HTR-8/SVneo (cell line): Measurements from ENCODE around the gene GRIK3.

Experiments
- DNase-seq: peaks from one replicate; pipeline ENCODE4 v3.0.0; 2011; ENCODE audit warnings: low spot score, mixed read lengths; ENCODE audit not compliant: insufficient read length
- FAIRE-seq: peaks from 2 replicates; lab custom pipeline; 2011; peaks lifted over from hg19 to GRCh38; lab: Jason Lieb, UNC

The GRIK3 gene

GRCh38 chr1:36864823-36865601 is 169.3 kb downstream of the GRIK3 start:
- FAIRE-seq = no peak

GRCh38 chr1:36864182-36864822 is 170.0 kb downstream of the GRIK3 start:
- FAIRE-seq (no peak), DNase-seq (no peak)

More at GRCh38 chr1:36864823-36865601, 169.3 kb downstream of the GRIK3 start:
- no peak for DNase-seq

- FAIRE-seq = no peak
- no peak for DNase-seq
Observed at GRCh38 chr1:36863500-36863899, 170.8 kb downstream of the GRIK3 start.

- no peak for FAIRE-seq
- no peak for DNase-seq
Observed at GRCh38 chr1:36863061-36863460, 171.3 kb downstream of the GRIK3 start.

GRCh38 chr1:36861375-36861774 is 172.9 kb downstream of the GRIK3 start:
- no peak for DNase-seq
- no peak for FAIRE-seq

GRCh38 chr1:36859926-36860325 is 174.4 kb downstream of the GRIK3 start:
- no peak for DNase-seq

GRCh38 chr1:36858981-36859380 is 175.3 kb downstream of the GRIK3 start:
- DNase-seq = no peak
- FAIRE-seq = no peak

More at GRCh38 chr1:36859926-36860325, 174.4 kb downstream of the GRIK3 start:
- FAIRE-seq = no peak

- no peak for DNase-seq
- FAIRE-seq = no peak
Observed at GRCh38 chr1:36858553-36858952, 175.8 kb downstream of the GRIK3 start.

- FAIRE-seq (no peak), DNase-seq (no peak)
Observed at GRCh38 chr1:36857754-36858153, 176.6 kb downstream of the GRIK3 start.

- FAIRE-seq (no peak), DNase-seq (no peak)
Observed at GRCh38 chr1:36855699-36856494, 178.4 kb downstream of the GRIK3 start.

GRCh38 chr1:36853638-36854037 is 180.7 kb downstream of the GRIK3 start:
- DNase-seq = no peak
- FAIRE-seq = no peak

GRCh38 chr1:36852586-36852985 is 181.7 kb downstream of the GRIK3 start:
- DNase-seq (no peak), FAIRE-seq (no peak)

- FAIRE-seq = no peak
- no peak for DNase-seq
Observed at GRCh38 chr1:36851595-36851994, 182.7 kb downstream of the GRIK3 start.

GRCh38 chr1:36851087-36851486 is 183.2 kb downstream of the GRIK3 start:
- DNase-seq = no peak
- no peak for FAIRE-seq

- FAIRE-seq (no peak), DNase-seq (no peak)
Observed at GRCh38 chr1:36849956-36850355, 184.4 kb downstream of the GRIK3 start.

GRCh38 chr1:36847761-36848160 is 186.6 kb downstream of the GRIK3 start:
- DNase-seq (no peak), FAIRE-seq (no peak)

GRCh38 chr1:36847186-36847585 is 187.1 kb downstream of the GRIK3 start:
- FAIRE-seq (no peak), DNase-seq (no peak)

GRCh38 chr1:36846357-36846756 is 188.0 kb downstream of the GRIK3 start:
- DNase-seq = no peak
- FAIRE-seq = no peak

- FAIRE-seq (no peak), DNase-seq (no peak)
Observed at GRCh38 chr1:36845802-36846201, 188.5 kb downstream of the GRIK3 start.

- no peak for FAIRE-seq
- no peak for DNase-seq
Observed at GRCh38 chr1:36844917-36845316, 189.4 kb downstream of the GRIK3 start.
